Astrocyte (in vitro differentiated cells and primary cell): ENCODE data around the gene SAMD4A. TPM values are rescaled to one million over a fixed set of nuclear protein-coding genes. Genes with fewer than 3 reads are reported as not detected.
A peak's percentile ranks its signal among the peaks of the same experiment; 100 is the strongest.

Experiments used
- DNase-seq: peaks from one replicate; pipeline ENCODE4 v3.0.0-alpha.2; 2010; ENCODE audit warnings: low read depth
- FAIRE-seq: peaks from 2 replicates; lab custom pipeline; 2011; peaks lifted over from hg19 to GRCh38; lab: Jason Lieb, UNC
- H2AFZ ChIP-seq: 2 replicates; pipeline ENCODE4 v1.6.0; 2012; ENCODE audit warnings: low read depth, low read length, inconsistent platforms
- H3K27ac ChIP-seq: 2 replicates; pipeline ENCODE4 v1.5.1; 2011; ENCODE audit warnings: low read depth, low read length, inconsistent platforms
- H3K27me3 ChIP-seq: 2 replicates; pipeline ENCODE4 v1.6.0; 2011; ENCODE audit warnings: low read length, inconsistent platforms; ENCODE audit not compliant: insufficient read depth
- H3K36me3 ChIP-seq: 2 replicates; pipeline ENCODE4 v1.5.1; 2011; ENCODE audit warnings: low read length, inconsistent platforms; ENCODE audit not compliant: insufficient read depth
- H3K4me1 ChIP-seq: 2 replicates; pipeline ENCODE4 v1.5.1; 2011; ENCODE audit warnings: low read length, inconsistent platforms; ENCODE audit not compliant: insufficient read depth
- H3K4me2 ChIP-seq: 2 replicates; pipeline ENCODE4 v1.6.0; 2012; ENCODE audit warnings: low read length, inconsistent platforms
- H3K4me3 ChIP-seq: 2 replicates; pipeline ENCODE4 v1.5.1; 2011; ENCODE audit warnings: low read depth, mild to moderate bottlenecking, low read length, inconsistent platforms; ENCODE audit not compliant: insufficient read depth
- H3K79me2 ChIP-seq: 2 replicates; pipeline ENCODE4 v1.6.0; 2012; ENCODE audit warnings: mild to moderate bottlenecking, low read length, inconsistent platforms; ENCODE audit not compliant: insufficient read depth
- H3K9ac ChIP-seq: 2 replicates; pipeline ENCODE4 v1.6.0; 2012; ENCODE audit warnings: mild to moderate bottlenecking, low read length, inconsistent platforms
- H3K9me3 ChIP-seq: 2 replicates; pipeline ENCODE4 v1.5.1; 2012; ENCODE audit warnings: low read depth, mild to moderate bottlenecking, low read length, inconsistent platforms; ENCODE audit not compliant: insufficient read depth
- H4K20me1 ChIP-seq: 2 replicates; pipeline ENCODE4 v1.6.0; 2012; ENCODE audit warnings: low read length, inconsistent platforms; ENCODE audit not compliant: insufficient read depth
- H3K27ac Mint-ChIP-seq: one replicate; pipeline ENCODE4 v1.8.0; 2021; ENCODE audit warnings: mild to moderate bottlenecking, mixed read lengths; ENCODE audit not compliant: unreplicated experiment
- H3K27me3 Mint-ChIP-seq: one replicate; pipeline ENCODE4 v1.8.0; 2021; ENCODE audit warnings: low read depth, mixed read lengths; ENCODE audit not compliant: unreplicated experiment
- H3K36me3 Mint-ChIP-seq: one replicate; pipeline ENCODE4 v1.8.0; 2021; ENCODE audit warnings: low read depth, mixed read lengths; ENCODE audit not compliant: unreplicated experiment
- H3K4me1 Mint-ChIP-seq: one replicate; pipeline ENCODE4 v1.8.0; 2021; ENCODE audit warnings: low read depth, mixed read lengths; ENCODE audit not compliant: unreplicated experiment
- H3K4me3 Mint-ChIP-seq: one replicate; pipeline ENCODE4 v1.8.0; 2021; ENCODE audit warnings: mild to moderate bottlenecking, moderate library complexity, mixed read lengths; ENCODE audit not compliant: unreplicated experiment
- H3K9me3 Mint-ChIP-seq: one replicate; pipeline ENCODE4 v1.8.0; 2021; ENCODE audit warnings: mild to moderate bottlenecking, mixed read lengths; ENCODE audit not compliant: unreplicated experiment
- EZH2 ChIP-seq: IDR thresholded peaks from 2 replicates; pipeline ENCODE4 v1.6.1; 2012; ENCODE audit warnings: mild to moderate bottlenecking, low read length, inconsistent platforms; ENCODE audit not compliant: insufficient read depth
- total RNA-seq: library from RNA; stranded (reverse); gene quantifications from 2 replicates; pipeline ENCODE4 v1.2.1, GENCODE V29; 2021
- TF ChIP-seq, protein P1 (sequence below): IDR thresholded peaks from 2 replicates; pipeline ENCODE4 v1.5.1; 2011; ENCODE audit warnings: low read depth, mild to moderate bottlenecking, inconsistent platforms, low read length, moderate library complexity; ENCODE audit not compliant: insufficient read depth

Gene SAMD4A
- total RNA-seq, 1 donor from 2014 or later: 68.2 TPM

GRCh38 chr14:54690887-54691286 is 124.0 kb downstream of the SAMD4A start:
- H3K4me3 ChIP-seq: no peak overlapping the region
- H3K4me2 ChIP-seq: no peak overlapping the region
- peaks cover 49% of the 10 kb centered on the region for H3K4me1 Mint-ChIP-seq
- no peak overlapping the region for H3K27ac ChIP-seq
- H3K9me3 Mint-ChIP-seq: peaks cover 2% of the 10 kb centered on the region
- peaks cover 58% of the 10 kb centered on the region for H4K20me1 ChIP-seq
- no peak overlapping the region for H3K4me3 Mint-ChIP-seq
- DNase-seq: no peak
- H3K36me3 Mint-ChIP-seq: peaks cover 14% of the 10 kb centered on the region
- no peaks in the 10 kb centered on the region for H3K9me3 ChIP-seq
- no peak overlapping the region for H3K9ac ChIP-seq
- H3K79me2 ChIP-seq: peaks cover 70% of the 10 kb centered on the region
- H2AFZ ChIP-seq: no peak overlapping the region
- no peaks in the 10 kb centered on the region for H3K27me3 Mint-ChIP-seq
- peak overlapping the region; percentile 8 for H3K27ac Mint-ChIP-seq
- no peaks in the 10 kb centered on the region for H3K27me3 ChIP-seq
- no peak for TF ChIP-seq EZH2
- TF ChIP-seq, protein P1, sequence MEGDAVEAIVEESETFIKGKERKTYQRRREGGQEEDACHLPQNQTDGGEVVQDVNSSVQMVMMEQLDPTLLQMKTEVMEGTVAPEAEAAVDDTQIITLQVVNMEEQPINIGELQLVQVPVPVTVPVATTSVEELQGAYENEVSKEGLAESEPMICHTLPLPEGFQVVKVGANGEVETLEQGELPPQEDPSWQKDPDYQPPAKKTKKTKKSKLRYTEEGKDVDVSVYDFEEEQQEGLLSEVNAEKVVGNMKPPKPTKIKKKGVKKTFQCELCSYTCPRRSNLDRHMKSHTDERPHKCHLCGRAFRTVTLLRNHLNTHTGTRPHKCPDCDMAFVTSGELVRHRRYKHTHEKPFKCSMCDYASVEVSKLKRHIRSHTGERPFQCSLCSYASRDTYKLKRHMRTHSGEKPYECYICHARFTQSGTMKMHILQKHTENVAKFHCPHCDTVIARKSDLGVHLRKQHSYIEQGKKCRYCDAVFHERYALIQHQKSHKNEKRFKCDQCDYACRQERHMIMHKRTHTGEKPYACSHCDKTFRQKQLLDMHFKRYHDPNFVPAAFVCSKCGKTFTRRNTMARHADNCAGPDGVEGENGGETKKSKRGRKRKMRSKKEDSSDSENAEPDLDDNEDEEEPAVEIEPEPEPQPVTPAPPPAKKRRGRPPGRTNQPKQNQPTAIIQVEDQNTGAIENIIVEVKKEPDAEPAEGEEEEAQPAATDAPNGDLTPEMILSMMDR: no peak
- H3K36me3 ChIP-seq: no peaks in the 10 kb centered on the region
- H3K4me1 ChIP-seq: peaks cover 16% of the 10 kb centered on the region
- no peak for FAIRE-seq

- Histone ChIP-seq H3K4me3 (no peak overlapping the region), H3K9ac (no peak overlapping the region), H2AFZ (no peak overlapping the region), H3K4me2 (no peak overlapping the region), H3K27me3 (no peaks in the 10 kb centered on the region), H3K27ac (no peak overlapping the region), H4K20me1 (peaks cover 62% of the 10 kb centered on the region), H3K79me2 (peaks cover 74% of the 10 kb centered on the region), H3K36me3 (no peaks in the 10 kb centered on the region), H3K4me1 (peaks cover 9% of the 10 kb centered on the region), H3K9me3 (no peaks in the 10 kb centered on the region)
- Mint-ChIP-seq H3K27ac (peak overlapping the region; percentile 11), H3K4me1 (peaks cover 43% of the 10 kb centered on the region), H3K9me3 (peaks cover 2% of the 10 kb centered on the region), H3K4me3 (no peak overlapping the region), H3K27me3 (no peaks in the 10 kb centered on the region), H3K36me3 (peaks cover 14% of the 10 kb centered on the region)
- DNase-seq: no peak
- TF ChIP-seq EZH2: no peak
- TF ChIP-seq, protein P1: peak; percentile 92
- no peak for FAIRE-seq
Measured at GRCh38 chr14:54691525-54692283, 124.8 kb downstream of the SAMD4A start.

- Mint-ChIP-seq H3K4me1 (peaks cover 42% of the 10 kb centered on the region), H3K27me3 (no peaks in the 10 kb centered on the region), H3K27ac (peak overlapping the region; percentile 13), H3K36me3 (peaks cover 14% of the 10 kb centered on the region), H3K4me3 (peak overlapping the region; percentile 31), H3K9me3 (peaks cover 2% of the 10 kb centered on the region)
- no peaks in the 10 kb centered on the region for H3K9me3 ChIP-seq
- FAIRE-seq (no peak), DNase-seq (peak; percentile 56)
- H3K9ac ChIP-seq: no peak overlapping the region
- peaks cover 68% of the 10 kb centered on the region for H3K79me2 ChIP-seq
- no peak overlapping the region for H3K4me2 ChIP-seq
- no peak overlapping the region for H3K27ac ChIP-seq
- H3K36me3 ChIP-seq: no peaks in the 10 kb centered on the region
- no peaks in the 10 kb centered on the region for H3K27me3 ChIP-seq
- TF ChIP-seq, protein P1: no peak
- no peak for TF ChIP-seq EZH2
- H4K20me1 ChIP-seq: peaks cover 66% of the 10 kb centered on the region
- peaks cover 3% of the 10 kb centered on the region for H3K4me1 ChIP-seq
- H3K4me3 ChIP-seq: no peak overlapping the region
- H2AFZ ChIP-seq: no peak overlapping the region
Measured at GRCh38 chr14:54692284-54692772, 125.4 kb downstream of the SAMD4A start.
